Measurements from ENCODE around the gene SLC35E1.

SLC35E1 gene

GRCh38 chr19:16504271-16504670 lies 67.9 kb downstream of the SLC35E1 start:
- TF ChIP-seq CTCF (IDR thresholded peaks at IDR 0.05; ENCODE audit: low read depth, low read length, poor library complexity, severe bottlenecking) = no peak
- no peak for TF ChIP-seq EZH2phosphoT487 (IDR thresholded peaks at IDR 0.05; ENCODE audit: borderline replicate concordance, low read length)
- Histone ChIP-seq H3K9me2 (replicated peaks; ENCODE audit: control insufficient read depth, low read length) (no peaks in the 10 kb centered on the region), H3K27ac (ENCODE audit: low read depth, low read length) (no peak overlapping the region), H3K36me3 (ENCODE audit: control insufficient read depth, low read length) (peaks cover 37% of the 10 kb centered on the region), H3K4me3 (ENCODE audit: low read length) (no peak overlapping the region), H4K20me1 (ENCODE audit: control insufficient read depth, insufficient read depth, low read depth, low read length) (no peaks in the 10 kb centered on the region), H3K9me3 (ENCODE audit: control insufficient read depth, insufficient read depth, low read length) (no peaks in the 10 kb centered on the region), H3K27me3 (ENCODE audit: control insufficient read depth, low read length) (no peaks in the 10 kb centered on the region), H3K79me2 (ENCODE audit: control insufficient read depth, low read length) (peaks cover 7% of the 10 kb centered on the region), H3F3A (ENCODE audit: control insufficient read depth, insufficient read depth) (no peaks in the 10 kb centered on the region), H3K4me2 (ENCODE audit: low read length) (no peak overlapping the region), H3K4me1 (ENCODE audit: control insufficient read depth, low read length) (no peaks in the 10 kb centered on the region)
